ENCODE results near the gene MOG. TPM values are rescaled to one million over a fixed set of nuclear protein-coding genes. Genes with fewer than 3 reads are reported as not detected.
"Not testable (repeated sequence)": the region's sequence is repeated elsewhere in the genome, so short reads cannot be mapped to it uniquely, and the experiment has no call there.

Gene MOG
- total and polyA plus RNA-seq, 4 donors = 22.6 to 225 (median 153) TPM

GRCh38 chr6:29672116-29672515 lies 15.2 kb downstream of the MOG start:
- H3K9me3 ChIP-seq (ENCODE audit: control insufficient read depth, insufficient read depth, low read length); H3K27ac ChIP-seq (ENCODE audit: low read depth, low read length); H3K4me3 ChIP-seq (ENCODE audit: low read depth, low read length); H3K36me3 ChIP-seq (ENCODE audit: control insufficient read depth, insufficient read depth, low read length); H3K27me3 ChIP-seq (ENCODE audit: control insufficient read depth, insufficient read depth, low read length); DNase-seq (ENCODE audit: low read depth in 4 of 6, low spot score in 6 of 6); H3K4me1 ChIP-seq (ENCODE audit: control insufficient read depth, insufficient read depth, low read length): not testable (repeated sequence)
- 67% methylated on average over 1 of the region's 5 CpGs for WGBS (ENCODE audit: insufficient coverage)

- Histone ChIP-seq H3K9me3 (ENCODE audit: control insufficient read depth, insufficient read depth, low read length) (no peaks in the 10 kb centered on the region), H3K4me1 (ENCODE audit: control insufficient read depth, insufficient read depth, low read length) (no peaks in the 10 kb centered on the region), H3K36me3 (ENCODE audit: control insufficient read depth, insufficient read depth, low read length) (no peaks in the 10 kb centered on the region), H3K27ac (ENCODE audit: low read depth, low read length) (no peak overlapping the region), H3K4me3 (ENCODE audit: low read depth, low read length) (no peak overlapping the region), H3K27me3 (ENCODE audit: control insufficient read depth, insufficient read depth, low read length) (peaks cover 5% of the 10 kb centered on the region)
- 93% methylated on average over 11 of the region's 12 CpGs for WGBS (ENCODE audit: insufficient coverage)
- no peak for DNase-seq (ENCODE audit: low read depth in 4 of 6, low spot score in 6 of 6)
Observed at GRCh38 chr6:29673161-29673560, 16.3 kb downstream of the MOG start.

GRCh38 chr6:29674008-29674407 lies 17.1 kb downstream of the MOG start:
- 100% methylated on average over 3 of the region's 5 CpGs for WGBS (ENCODE audit: insufficient coverage)
- Histone ChIP-seq H3K4me3 (ENCODE audit: low read depth, low read length) (no peak overlapping the region), H3K27ac (ENCODE audit: low read depth, low read length) (no peak overlapping the region), H3K27me3 (ENCODE audit: control insufficient read depth, insufficient read depth, low read length) (peaks cover 5% of the 10 kb centered on the region), H3K4me1 (ENCODE audit: control insufficient read depth, insufficient read depth, low read length) (no peaks in the 10 kb centered on the region), H3K36me3 (ENCODE audit: control insufficient read depth, insufficient read depth, low read length) (no peaks in the 10 kb centered on the region), H3K9me3 (ENCODE audit: control insufficient read depth, insufficient read depth, low read length) (no peaks in the 10 kb centered on the region)
- no peak for DNase-seq (ENCODE audit: low read depth in 4 of 6, low spot score in 6 of 6)

- no peaks in the 10 kb centered on the region for H3K36me3 ChIP-seq (ENCODE audit: control insufficient read depth, insufficient read depth, low read length)
- no peaks in the 10 kb centered on the region for H3K4me1 ChIP-seq (ENCODE audit: control insufficient read depth, insufficient read depth, low read length)
- no peak overlapping the region for H3K4me3 ChIP-seq (ENCODE audit: low read depth, low read length)
- H3K27ac ChIP-seq (ENCODE audit: low read depth, low read length) = no peak overlapping the region
- no CpG with 5 or more reads among the region's 1 CpG for WGBS (ENCODE audit: insufficient coverage)
- H3K9me3 ChIP-seq (ENCODE audit: control insufficient read depth, insufficient read depth, low read length) = no peaks in the 10 kb centered on the region
- DNase-seq (ENCODE audit: low read depth in 4 of 6, low spot score in 6 of 6) = no peak
- H3K27me3 ChIP-seq (ENCODE audit: control insufficient read depth, insufficient read depth, low read length) = peaks cover 5% of the 10 kb centered on the region
Observed at GRCh38 chr6:29675561-29675960, 18.7 kb downstream of the MOG start.

GRCh38 chr6:29676981-29677601 lies 20.2 kb downstream of the MOG start:
- DNase-seq (ENCODE audit: low read depth in 4 of 6, low spot score in 6 of 6) = no peak
- H3K27ac ChIP-seq (ENCODE audit: low read depth, low read length) = no peak overlapping the region
- H3K4me1 ChIP-seq (ENCODE audit: control insufficient read depth, insufficient read depth, low read length) = no peaks in the 10 kb centered on the region
- H3K9me3 ChIP-seq (ENCODE audit: control insufficient read depth, insufficient read depth, low read length) = no peaks in the 10 kb centered on the region
- no peak overlapping the region for H3K4me3 ChIP-seq (ENCODE audit: low read depth, low read length)
- no peaks in the 10 kb centered on the region for H3K36me3 ChIP-seq (ENCODE audit: control insufficient read depth, insufficient read depth, low read length)
- no peaks in the 10 kb centered on the region for H3K27me3 ChIP-seq (ENCODE audit: control insufficient read depth, insufficient read depth, low read length)
- WGBS (ENCODE audit: insufficient coverage) = 0% methylated on average over 1 of the region's 2 CpGs

- H3K4me1 ChIP-seq (ENCODE audit: control insufficient read depth, insufficient read depth, low read length) = no peaks in the 10 kb centered on the region
- no peak overlapping the region for H3K27ac ChIP-seq (ENCODE audit: low read depth, low read length)
- 64% methylated on average over 3 of the region's 5 CpGs for WGBS (ENCODE audit: insufficient coverage)
- no peak overlapping the region for H3K4me3 ChIP-seq (ENCODE audit: low read depth, low read length)
- no peak for DNase-seq (ENCODE audit: low read depth in 4 of 6, low spot score in 6 of 6)
- no peaks in the 10 kb centered on the region for H3K36me3 ChIP-seq (ENCODE audit: control insufficient read depth, insufficient read depth, low read length)
- H3K27me3 ChIP-seq (ENCODE audit: control insufficient read depth, insufficient read depth, low read length) = no peaks in the 10 kb centered on the region
- H3K9me3 ChIP-seq (ENCODE audit: control insufficient read depth, insufficient read depth, low read length) = no peaks in the 10 kb centered on the region
Observed at GRCh38 chr6:29678114-29678513, 21.2 kb downstream of the MOG start.

- 64% methylated on average over 12 of the region's 13 CpGs for WGBS (ENCODE audit: insufficient coverage)
Observed at GRCh38 chr6:29679962-29680361, 23.1 kb downstream of the MOG start.

GRCh38 chr6:29680416-29680815 lies 23.5 kb downstream of the MOG start:
- Histone ChIP-seq H3K36me3 (ENCODE audit: control insufficient read depth, insufficient read depth, low read length) (no peaks in the 10 kb centered on the region), H3K4me3 (ENCODE audit: low read depth, low read length) (no peak overlapping the region), H3K27me3 (ENCODE audit: control insufficient read depth, insufficient read depth, low read length) (no peaks in the 10 kb centered on the region), H3K4me1 (ENCODE audit: control insufficient read depth, insufficient read depth, low read length) (no peaks in the 10 kb centered on the region), H3K9me3 (ENCODE audit: control insufficient read depth, insufficient read depth, low read length) (no peaks in the 10 kb centered on the region), H3K27ac (ENCODE audit: low read depth, low read length) (no peak overlapping the region)
- WGBS (ENCODE audit: insufficient coverage) = 45% methylated on average over 24 of the region's 24 CpGs
- no peak for DNase-seq (ENCODE audit: low read depth in 4 of 6, low spot score in 6 of 6)

More at GRCh38 chr6:29679962-29680361, 23.1 kb downstream of the MOG start:
- no peak for DNase-seq (ENCODE audit: low read depth in 4 of 6, low spot score in 6 of 6)
- no peaks in the 10 kb centered on the region for H3K9me3 ChIP-seq (ENCODE audit: control insufficient read depth, insufficient read depth, low read length)
- H3K4me1 ChIP-seq (ENCODE audit: control insufficient read depth, insufficient read depth, low read length) = no peaks in the 10 kb centered on the region
- no peaks in the 10 kb centered on the region for H3K36me3 ChIP-seq (ENCODE audit: control insufficient read depth, insufficient read depth, low read length)
- no peak overlapping the region for H3K27ac ChIP-seq (ENCODE audit: low read depth, low read length)
- H3K27me3 ChIP-seq (ENCODE audit: control insufficient read depth, insufficient read depth, low read length) = no peaks in the 10 kb centered on the region
- H3K4me3 ChIP-seq (ENCODE audit: low read depth, low read length) = no peak overlapping the region

- H3K9me3 ChIP-seq (ENCODE audit: control insufficient read depth, insufficient read depth, low read length) = no peaks in the 10 kb centered on the region
- 9% methylated on average over 30 of the region's 31 CpGs for WGBS (ENCODE audit: insufficient coverage)
- no peaks in the 10 kb centered on the region for H3K27me3 ChIP-seq (ENCODE audit: control insufficient read depth, insufficient read depth, low read length)
- H3K36me3 ChIP-seq (ENCODE audit: control insufficient read depth, insufficient read depth, low read length) = no peaks in the 10 kb centered on the region
- no peak within 1 kb of the TSS for H3K27ac ChIP-seq (ENCODE audit: low read depth, low read length)
- DNase-seq (ENCODE audit: low read depth in 4 of 6, low spot score in 6 of 6) = no peak
- H3K4me1 ChIP-seq (ENCODE audit: control insufficient read depth, insufficient read depth, low read length) = no peaks in the 10 kb centered on the region
- H3K4me3 ChIP-seq (ENCODE audit: low read depth, low read length) = no peak within 1 kb of the TSS
Observed at GRCh38 chr6:29680904-29681303, 24.0 kb downstream of the MOG start, which contains the start of gene ZFP57. Gene ZFP57, minus strand, starts transcription at chr6:29681152. Its CDS starts 4,149 bp downstream, at chr6:29677003.

GRCh38 chr6:29681811-29682210 lies 24.9 kb downstream of the MOG start:
- DNase-seq (ENCODE audit: low read depth in 4 of 6, low spot score in 6 of 6) = no peak
- Histone ChIP-seq H3K27me3 (ENCODE audit: control insufficient read depth, insufficient read depth, low read length) (no peaks in the 10 kb centered on the region), H3K4me1 (ENCODE audit: control insufficient read depth, insufficient read depth, low read length) (no peaks in the 10 kb centered on the region), H3K27ac (ENCODE audit: low read depth, low read length) (no peak overlapping the region), H3K9me3 (ENCODE audit: control insufficient read depth, insufficient read depth, low read length) (no peaks in the 10 kb centered on the region), H3K36me3 (ENCODE audit: control insufficient read depth, insufficient read depth, low read length) (no peaks in the 10 kb centered on the region), H3K4me3 (ENCODE audit: low read depth, low read length) (no peak overlapping the region)
- WGBS (ENCODE audit: insufficient coverage) = 94% methylated on average over 6 of the region's 8 CpGs
